T-helper 1 cell treated with Interleukin-12 subunit alpha and Interleukin-12 subunit beta and Interleukin-4 antibody, amounts not matched to agents 30 μg/mL and 1 μg/mL, for 36 hours (primary cell): ENCODE data around the gene RFX2.

ENCODE experiments used
- H3K27ac Mint-ChIP-seq: one replicate; pipeline ENCODE4 v1.8.0; 2021; ENCODE audit warnings: mild to moderate bottlenecking, mixed read lengths
- H3K27me3 Mint-ChIP-seq: one replicate; pipeline ENCODE4 v1.8.0; 2021; ENCODE audit warnings: low read depth, mixed read lengths
- H3K36me3 Mint-ChIP-seq: one replicate; pipeline ENCODE4 v1.8.0; 2021; ENCODE audit warnings: low read depth, mixed read lengths
- H3K4me1 Mint-ChIP-seq: one replicate; pipeline ENCODE4 v1.8.0; 2021; ENCODE audit warnings: low read depth, mixed read lengths
- H3K4me3 Mint-ChIP-seq: one replicate; pipeline ENCODE4 v1.8.0; 2021; ENCODE audit warnings: mild to moderate bottlenecking, moderate library complexity, mixed read lengths
- H3K9me3 Mint-ChIP-seq: one replicate; pipeline ENCODE4 v1.8.0; 2021; ENCODE audit warnings: mixed read lengths

RFX2 gene

GRCh38 chr19:5960005-5961001 is 150.0 kb downstream of the RFX2 start:
- Mint-ChIP-seq H3K27ac (peak overlapping the region; percentile 93), H3K27me3 (no peaks in the 10 kb centered on the region), H3K36me3 (peaks cover 5% of the 10 kb centered on the region), H3K9me3 (no peaks in the 10 kb centered on the region), H3K4me1 (peaks cover 55% of the 10 kb centered on the region), H3K4me3 (peak overlapping the region; percentile 6)

GRCh38 chr19:5959260-5960004 is 150.9 kb downstream of the RFX2 start:
- Mint-ChIP-seq H3K9me3 (no peaks in the 10 kb centered on the region), H3K4me3 (no peak overlapping the region), H3K36me3 (peaks cover 5% of the 10 kb centered on the region), H3K27me3 (no peaks in the 10 kb centered on the region), H3K4me1 (peaks cover 52% of the 10 kb centered on the region), H3K27ac (peak overlapping the region; percentile 93)

- Mint-ChIP-seq H3K27me3 (no peaks in the 10 kb centered on the region), H3K36me3 (peaks cover 5% of the 10 kb centered on the region), H3K27ac (no peak overlapping the region), H3K9me3 (no peaks in the 10 kb centered on the region), H3K4me3 (no peak overlapping the region), H3K4me1 (peaks cover 53% of the 10 kb centered on the region)
Measured at GRCh38 chr19:5958851-5959122, 151.5 kb downstream of the RFX2 start.

GRCh38 chr19:5958074-5958850 is 152.0 kb downstream of the RFX2 start:
- Mint-ChIP-seq H3K27ac (peak overlapping the region; percentile 10), H3K9me3 (no peaks in the 10 kb centered on the region), H3K36me3 (peaks cover 5% of the 10 kb centered on the region), H3K4me1 (peaks cover 55% of the 10 kb centered on the region), H3K4me3 (no peak overlapping the region), H3K27me3 (no peaks in the 10 kb centered on the region)

GRCh38 chr19:5957170-5957569 is 153.1 kb downstream of the RFX2 start:
- Mint-ChIP-seq H3K4me3 (no peak overlapping the region), H3K9me3 (no peaks in the 10 kb centered on the region), H3K4me1 (peaks cover 56% of the 10 kb centered on the region), H3K36me3 (peaks cover 3% of the 10 kb centered on the region), H3K27ac (no peak overlapping the region), H3K27me3 (no peaks in the 10 kb centered on the region)

GRCh38 chr19:5956728-5957127 is 153.6 kb downstream of the RFX2 start:
- H3K4me1 Mint-ChIP-seq, result peaks cover 56% of the 10 kb centered on the region
- H3K27me3 Mint-ChIP-seq, result no peaks in the 10 kb centered on the region
- peaks cover 3% of the 10 kb centered on the region for H3K36me3 Mint-ChIP-seq
- no peak overlapping the region for H3K4me3 Mint-ChIP-seq
- H3K9me3 Mint-ChIP-seq, result no peaks in the 10 kb centered on the region
- H3K27ac Mint-ChIP-seq, result no peak overlapping the region

GRCh38 chr19:5956323-5956722 is 154.0 kb downstream of the RFX2 start:
- Mint-ChIP-seq H3K9me3 (no peaks in the 10 kb centered on the region), H3K4me1 (peaks cover 57% of the 10 kb centered on the region), H3K27me3 (no peaks in the 10 kb centered on the region), H3K27ac (no peak overlapping the region), H3K4me3 (no peak overlapping the region), H3K36me3 (peaks cover 3% of the 10 kb centered on the region)

- Mint-ChIP-seq H3K9me3 (no peaks in the 10 kb centered on the region), H3K27ac (peak overlapping the region; percentile 49), H3K27me3 (no peaks in the 10 kb centered on the region), H3K4me3 (no peak overlapping the region), H3K4me1 (peaks cover 58% of the 10 kb centered on the region), H3K36me3 (peaks cover 6% of the 10 kb centered on the region)
Measured at GRCh38 chr19:5955636-5955935, 154.7 kb downstream of the RFX2 start.

GRCh38 chr19:5954293-5954692 is 156.0 kb downstream of the RFX2 start:
- Mint-ChIP-seq H3K36me3 (peaks cover 8% of the 10 kb centered on the region), H3K27ac (peak overlapping the region; percentile 98), H3K9me3 (no peaks in the 10 kb centered on the region), H3K4me1 (peaks cover 64% of the 10 kb centered on the region), H3K4me3 (peak overlapping the region; percentile 74), H3K27me3 (no peaks in the 10 kb centered on the region)

- Mint-ChIP-seq H3K9me3 (no peaks in the 10 kb centered on the region), H3K4me1 (peaks cover 66% of the 10 kb centered on the region), H3K36me3 (peaks cover 8% of the 10 kb centered on the region), H3K27ac (peak overlapping the region; percentile 98), H3K27me3 (no peaks in the 10 kb centered on the region), H3K4me3 (peak overlapping the region; percentile 74)
Measured at GRCh38 chr19:5953680-5954213, 156.6 kb downstream of the RFX2 start.

- Mint-ChIP-seq H3K27me3 (no peaks in the 10 kb centered on the region), H3K36me3 (peaks cover 11% of the 10 kb centered on the region), H3K4me3 (peak overlapping the region; percentile 74), H3K9me3 (no peaks in the 10 kb centered on the region), H3K4me1 (peaks cover 70% of the 10 kb centered on the region), H3K27ac (peak overlapping the region; percentile 98)
Measured at GRCh38 chr19:5953030-5953589, 157.2 kb downstream of the RFX2 start.

- H3K4me1 Mint-ChIP-seq, result peaks cover 72% of the 10 kb centered on the region
- peak overlapping the region; percentile 98 for H3K27ac Mint-ChIP-seq
- no peaks in the 10 kb centered on the region for H3K27me3 Mint-ChIP-seq
- H3K9me3 Mint-ChIP-seq, result no peaks in the 10 kb centered on the region
- peak overlapping the region; percentile 74 for H3K4me3 Mint-ChIP-seq
- H3K36me3 Mint-ChIP-seq, result peaks cover 9% of the 10 kb centered on the region
Measured at GRCh38 chr19:5952193-5953029, 157.9 kb downstream of the RFX2 start.

GRCh38 chr19:5951338-5951861 is 158.9 kb downstream of the RFX2 start:
- Mint-ChIP-seq H3K27ac (peak overlapping the region; percentile 98), H3K4me1 (peaks cover 76% of the 10 kb centered on the region), H3K36me3 (peaks cover 11% of the 10 kb centered on the region), H3K9me3 (no peaks in the 10 kb centered on the region), H3K4me3 (no peak overlapping the region), H3K27me3 (no peaks in the 10 kb centered on the region)
